Measurements from ENCODE around the gene ADH1B.
"Not testable (repeated sequence)": the region's sequence is repeated elsewhere in the genome, so short reads cannot be mapped to it uniquely, and the experiment has no call there.

ADH1B gene

GRCh38 chr4:99321241-99322191, at the start of gene ADH1B:
Gene ADH1B, minus strand, starts transcription at chr4:99321401. Its CDS starts 70 bp downstream, at chr4:99321331.
- peak; percentile 19 for DNase-seq (ENCODE audit: low spot score)

- not testable (repeated sequence) for DNase-seq (ENCODE audit: low spot score)
Observed at GRCh38 chr4:99367817-99368216, 46.6 kb upstream of the ADH1B start.

GRCh38 chr4:99366491-99366890, 45.3 kb upstream of the ADH1B start:
- DNase-seq (ENCODE audit: low spot score), result no peak

GRCh38 chr4:99362768-99363167, 41.6 kb upstream of the ADH1B start:
- no peak for DNase-seq (ENCODE audit: low spot score)

GRCh38 chr4:99361899-99362275, 40.7 kb upstream of the ADH1B start:
- DNase-seq (ENCODE audit: low spot score), result no peak

GRCh38 chr4:99361268-99361898, 40.2 kb upstream of the ADH1B start:
- DNase-seq (ENCODE audit: low spot score), result no peak

GRCh38 chr4:99359480-99360204, 38.4 kb upstream of the ADH1B start:
- DNase-seq (ENCODE audit: low spot score), result no peak

GRCh38 chr4:99357948-99358347, 36.7 kb upstream of the ADH1B start:
- no peak for DNase-seq (ENCODE audit: low spot score)

GRCh38 chr4:99356992-99357391, 35.8 kb upstream of the ADH1B start:
- DNase-seq (ENCODE audit: low spot score), result no peak

- DNase-seq (ENCODE audit: low spot score), result not testable (repeated sequence)
Observed at GRCh38 chr4:99356149-99356548, 34.9 kb upstream of the ADH1B start.

- DNase-seq (ENCODE audit: low spot score), result no peak
Observed at GRCh38 chr4:99352602-99353537, 31.7 kb upstream of the ADH1B start, which contains the start of gene ADH1C. Gene ADH1C, minus strand, starts transcription at chr4:99352746. Its CDS starts 71 bp downstream, at chr4:99352675.

GRCh38 chr4:99351487-99351886, 30.3 kb upstream of the ADH1B start:
- no peak for DNase-seq (ENCODE audit: low spot score)

- no peak for DNase-seq (ENCODE audit: low spot score)
Observed at GRCh38 chr4:99349338-99349737, 28.1 kb upstream of the ADH1B start.

- DNase-seq (ENCODE audit: low spot score), result not testable (repeated sequence)
Observed at GRCh38 chr4:99342624-99343023, 21.4 kb upstream of the ADH1B start.

- no peak for DNase-seq (ENCODE audit: low spot score)
Observed at GRCh38 chr4:99341426-99341825, 20.2 kb upstream of the ADH1B start.

- no peak for DNase-seq (ENCODE audit: low spot score)
Observed at GRCh38 chr4:99339172-99339571, 18.0 kb upstream of the ADH1B start.

GRCh38 chr4:99336553-99336952, 15.4 kb upstream of the ADH1B start:
- DNase-seq (ENCODE audit: low spot score), result no peak

GRCh38 chr4:99334880-99335279, 13.7 kb upstream of the ADH1B start:
- DNase-seq (ENCODE audit: low spot score), result no peak

GRCh38 chr4:99330648-99331047, 9.4 kb upstream of the ADH1B start:
- DNase-seq (ENCODE audit: low spot score), result no peak

- DNase-seq (ENCODE audit: low spot score), result no peak
Observed at GRCh38 chr4:99329876-99330275, 8.7 kb upstream of the ADH1B start.

GRCh38 chr4:99324979-99325378, 3.8 kb upstream of the ADH1B start:
- no peak for DNase-seq (ENCODE audit: low spot score)
